DMS114 treated with DMSO at 0.1 percent for 48 hours (cell line): ENCODE measurements around the gene CDC5L.

Source experiments
- DNase-seq: peaks from one replicate; lab custom pipeline; 2025; ENCODE audit not compliant: unreplicated experiment; lab: John Stamatoyannopoulos, UW

Gene CDC5L

GRCh38 chr6:44451803-44452695, 64.5 kb downstream of the CDC5L start:
- no peak for DNase-seq

GRCh38 chr6:44452725-44453124, 65.2 kb downstream of the CDC5L start:
- DNase-seq = no peak

- DNase-seq = no peak
Measured at GRCh38 chr6:44453146-44453545, 65.6 kb downstream of the CDC5L start.

GRCh38 chr6:44454198-44454597, 66.7 kb downstream of the CDC5L start:
- DNase-seq = no peak

- peak; percentile 73 for DNase-seq
Measured at GRCh38 chr6:44456070-44456965, 68.8 kb downstream of the CDC5L start.

GRCh38 chr6:44456966-44457292, 69.4 kb downstream of the CDC5L start:
- DNase-seq = no peak

- DNase-seq = no peak
Measured at GRCh38 chr6:44457596-44457995, 70.1 kb downstream of the CDC5L start.

GRCh38 chr6:44458551-44458950, 71.0 kb downstream of the CDC5L start:
- no peak for DNase-seq

- no peak for DNase-seq
Measured at GRCh38 chr6:44462335-44462734, 74.8 kb downstream of the CDC5L start.

GRCh38 chr6:44462797-44463727, 75.6 kb downstream of the CDC5L start:
- DNase-seq = no peak

- DNase-seq = no peak
Measured at GRCh38 chr6:44463728-44464450, 76.4 kb downstream of the CDC5L start.

- DNase-seq = no peak
Measured at GRCh38 chr6:44464527-44465310, 77.2 kb downstream of the CDC5L start.

- no peak for DNase-seq
Measured at GRCh38 chr6:44466955-44467354, 79.4 kb downstream of the CDC5L start.

GRCh38 chr6:44468835-44469234, 81.3 kb downstream of the CDC5L start:
- no peak for DNase-seq

GRCh38 chr6:44470115-44470464, 82.6 kb downstream of the CDC5L start:
- no peak for DNase-seq

- no peak for DNase-seq
Measured at GRCh38 chr6:44470746-44471145, 83.2 kb downstream of the CDC5L start.

GRCh38 chr6:44471271-44471981, 83.9 kb downstream of the CDC5L start:
- DNase-seq = no peak

GRCh38 chr6:44472250-44472945, 84.9 kb downstream of the CDC5L start:
- no peak for DNase-seq
